ENCODE measurements around the gene CYB5RL.

CYB5RL gene

GRCh38 chr1:54161495-54162168 is 38.2 kb downstream of the CYB5RL start:
- no peak for DNase-seq (ENCODE audit: low read depth in 2 of 2, low spot score in 1 of 2)

- DNase-seq (ENCODE audit: low read depth in 2 of 2, low spot score in 1 of 2): no peak
These were observed 39.5 kb downstream of the CYB5RL start for GRCh38 chr1:54160351-54160750.

- DNase-seq (ENCODE audit: low read depth in 2 of 2, low spot score in 1 of 2): no peak
These were observed 40.0 kb downstream of the CYB5RL start for GRCh38 chr1:54159733-54160316.

GRCh38 chr1:54158071-54158470 is 41.8 kb downstream of the CYB5RL start:
- no peak for DNase-seq (ENCODE audit: low read depth in 2 of 2, low spot score in 1 of 2)

- DNase-seq (ENCODE audit: low read depth in 2 of 2, low spot score in 1 of 2): no peak
These were observed 42.4 kb downstream of the CYB5RL start for GRCh38 chr1:54157401-54157800.

- no peak for DNase-seq (ENCODE audit: low read depth in 2 of 2, low spot score in 1 of 2)
These were observed 42.8 kb downstream of the CYB5RL start for GRCh38 chr1:54156986-54157385.

- DNase-seq (ENCODE audit: low read depth in 2 of 2, low spot score in 1 of 2): no peak
These were observed 43.6 kb downstream of the CYB5RL start for GRCh38 chr1:54156201-54156600.

GRCh38 chr1:54153535-54154439 is 46.0 kb downstream of the CYB5RL start:
- DNase-seq (ENCODE audit: low read depth in 2 of 2, low spot score in 1 of 2): no peak

- no peak for DNase-seq (ENCODE audit: low read depth in 2 of 2, low spot score in 1 of 2)
These were observed 47.1 kb downstream of the CYB5RL start, which contains the start of gene CDCP2 for GRCh38 chr1:54152696-54153095. CDCP2 (minus strand) TSS chr1:54153000; CDS start chr1:54152922, 78 bp downstream.

GRCh38 chr1:54151013-54151412 is 48.8 kb downstream of the CYB5RL start:
- no peak for DNase-seq (ENCODE audit: low read depth in 2 of 2, low spot score in 1 of 2)

Data from stimulated activated CD8-positive, alpha-beta memory T cell treated with anti-CD3 and anti-CD28 coated beads, Interleukin-4, amount 100 ng/mL, for 4 hours (primary cell).